ENCODE measurements around the gene FAM83D. TPM values are rescaled to one million over a fixed set of nuclear protein-coding genes. Genes with fewer than 3 reads are reported as not detected.
"Not testable (repeated sequence)": the region's sequence is repeated elsewhere in the genome, so short reads cannot be mapped to it uniquely, and the experiment has no call there.

The FAM83D gene
- total RNA-seq, 1 experiment from 2014 or later, result 73.0 TPM

DNA sequence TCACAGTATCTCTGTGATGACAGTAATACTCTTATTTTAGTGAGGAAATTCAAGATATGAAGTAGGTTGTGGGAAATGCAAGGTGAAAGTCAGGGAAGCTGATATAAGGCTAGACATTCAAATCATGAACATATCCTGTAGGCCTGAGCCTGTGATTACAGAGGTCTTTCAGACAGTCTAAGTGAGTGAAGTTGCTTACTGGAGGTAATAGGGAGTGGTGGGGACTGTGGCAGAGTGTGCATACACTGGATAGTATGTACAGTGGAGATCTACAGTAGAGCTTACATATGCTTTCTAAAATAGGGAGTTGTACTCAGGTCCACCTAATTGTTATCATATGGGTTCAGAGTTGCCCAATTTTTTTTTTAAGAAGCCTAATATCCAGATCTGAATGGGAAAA lies 39.0 kb downstream of the FAM83D start:
- no peak for DNase-seq (ENCODE audit: low read depth)

DNA sequence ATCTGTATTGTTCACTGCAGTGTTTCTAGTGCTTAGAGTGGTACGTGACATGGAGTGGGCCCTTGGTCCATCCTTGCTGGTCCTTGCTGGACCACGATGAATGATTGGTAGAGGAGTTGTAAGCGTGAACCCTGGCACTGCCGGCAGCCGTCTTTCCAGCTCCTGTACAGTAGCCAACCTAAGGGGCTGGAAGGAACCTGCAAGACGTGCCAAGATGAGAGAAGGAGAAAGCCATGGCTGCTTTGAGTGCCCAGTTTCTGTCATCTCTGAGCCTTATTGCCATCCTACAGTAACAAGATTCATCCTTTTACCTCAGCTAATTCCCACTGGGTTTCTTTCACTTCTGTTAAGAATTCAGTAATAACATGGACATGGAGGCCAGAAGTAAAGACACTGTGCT lies 41.9 kb downstream of the FAM83D start:
- no peak for DNase-seq (ENCODE audit: low read depth)

- DNase-seq (ENCODE audit: low read depth), result no peak
These were observed 43.5 kb downstream of the FAM83D start for GRCh38 chr20:38969708-38970107.

- no peak for DNase-seq (ENCODE audit: low read depth)
These were observed 44.1 kb downstream of the FAM83D start for GRCh38 chr20:38970302-38970701.

GRCh38 chr20:38973107-38973506 lies 46.9 kb downstream of the FAM83D start:
- no peak for DNase-seq (ENCODE audit: low read depth)

DNA sequence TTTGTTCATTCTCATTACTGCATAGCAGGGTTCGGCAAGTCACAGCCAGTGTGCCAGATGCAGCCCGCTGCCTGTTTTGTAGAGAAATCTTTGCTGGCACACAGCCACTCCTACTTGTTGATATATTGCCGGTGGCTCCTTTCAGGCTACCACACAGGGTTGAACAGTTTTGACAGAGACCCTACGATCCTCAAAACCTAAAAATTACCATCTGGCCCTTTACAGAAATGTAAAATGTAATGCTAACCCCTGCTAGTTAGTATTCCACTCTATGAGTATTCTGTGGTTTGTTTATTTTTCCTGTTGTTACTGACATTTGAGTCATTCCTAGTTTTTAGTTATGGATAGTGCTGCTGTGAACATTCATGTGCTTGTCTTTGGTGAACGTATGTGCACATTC lies 47.4 kb downstream of the FAM83D start:
- DNase-seq (ENCODE audit: low read depth), result no peak

- DNase-seq (ENCODE audit: low read depth), result no peak
These were observed 49.4 kb downstream of the FAM83D start for GRCh38 chr20:38975539-38976120.

GRCh38 chr20:38979434-38979833 lies 53.2 kb downstream of the FAM83D start:
- DNase-seq (ENCODE audit: low read depth), result no peak

- no peak for DNase-seq (ENCODE audit: low read depth)
These were observed 53.6 kb downstream of the FAM83D start for GRCh38 chr20:38979842-38980241.

DNA sequence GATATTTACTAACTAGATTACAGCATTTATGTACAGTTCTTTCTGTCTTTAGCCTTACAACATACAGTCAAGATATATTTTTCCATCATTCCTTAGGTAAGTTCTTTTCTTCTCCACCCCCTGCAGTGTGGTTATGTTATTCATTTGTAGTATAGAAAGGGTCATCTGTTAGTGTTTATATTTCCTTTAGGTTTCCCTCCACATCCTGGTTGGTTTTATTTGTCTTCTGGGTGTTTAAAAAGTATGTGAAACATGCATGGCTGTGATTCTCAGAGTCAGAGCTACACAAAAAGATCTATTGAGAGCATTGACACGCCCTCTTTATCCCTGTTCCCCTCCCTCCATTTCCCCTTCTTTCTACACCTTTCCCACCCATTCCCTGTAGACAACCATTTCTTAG lies 56.1 kb downstream of the FAM83D start:
- DNase-seq (ENCODE audit: low read depth), result no peak

DNA sequence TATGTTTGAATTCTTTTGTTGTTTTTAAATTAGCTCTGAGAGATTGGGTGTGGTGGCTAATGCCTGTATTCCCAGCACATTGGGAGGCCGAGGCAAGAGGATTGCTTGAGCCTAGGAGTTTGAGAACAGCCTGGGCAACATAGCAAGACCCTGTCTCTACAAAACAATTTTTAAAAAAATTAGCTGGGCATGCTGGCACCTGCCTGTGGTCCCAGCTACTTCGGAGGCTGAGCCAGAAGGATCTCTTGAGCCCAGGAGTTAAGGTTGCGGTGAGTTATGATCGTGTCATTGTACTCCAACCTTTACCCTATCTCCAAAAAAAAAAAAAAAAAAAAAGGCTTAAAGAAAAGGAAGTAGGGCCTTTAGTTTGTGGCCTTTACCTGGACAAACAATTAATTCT lies 58.8 kb downstream of the FAM83D start:
- DNase-seq (ENCODE audit: low read depth), result no peak

GRCh38 chr20:38985603-38986170 lies 59.5 kb downstream of the FAM83D start:
- no peak for DNase-seq (ENCODE audit: low read depth)

DNA sequence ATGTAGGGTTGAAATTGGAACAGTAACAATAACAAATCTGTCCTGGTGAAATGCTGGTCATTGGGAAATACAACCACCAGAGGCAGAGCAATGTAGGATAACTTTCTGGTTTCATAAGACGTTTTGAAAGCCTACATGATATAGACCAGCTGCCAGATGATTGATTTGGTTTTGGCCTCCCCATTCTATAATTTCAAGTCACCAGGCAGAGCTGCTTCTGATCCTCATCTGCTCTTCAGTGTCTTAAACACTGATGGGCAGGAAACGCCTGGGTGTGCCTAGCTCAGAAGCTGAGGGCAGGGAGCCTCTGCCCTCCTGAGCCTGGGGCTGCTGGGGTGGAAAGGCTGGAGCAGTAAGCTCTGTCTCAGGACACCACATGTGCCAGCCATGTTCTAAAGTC lies 60.4 kb downstream of the FAM83D start:
- DNase-seq (ENCODE audit: low read depth), result no peak

GRCh38 chr20:38987777-38988176 lies 61.6 kb downstream of the FAM83D start:
- DNase-seq (ENCODE audit: low read depth), result no peak

DNA sequence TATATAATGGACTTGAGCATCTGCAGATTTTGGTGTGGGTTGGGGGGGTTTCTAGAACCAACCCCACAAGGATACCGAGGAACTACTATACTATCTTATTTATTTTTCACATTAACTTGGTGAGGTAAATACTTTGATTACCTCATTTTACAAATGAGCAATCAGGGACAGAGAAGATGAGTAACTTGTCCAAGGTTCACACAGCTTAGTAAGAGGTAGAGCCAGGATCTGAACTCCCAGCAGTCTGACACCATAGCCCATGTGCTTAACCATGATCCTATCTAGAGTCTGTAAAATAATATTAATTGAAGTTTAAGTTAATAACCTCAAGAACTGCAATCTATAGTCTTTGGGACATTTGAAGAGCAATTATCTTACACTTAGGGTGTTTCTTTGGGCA lies 64.5 kb downstream of the FAM83D start:
- DNase-seq (ENCODE audit: low read depth), result no peak

DNA sequence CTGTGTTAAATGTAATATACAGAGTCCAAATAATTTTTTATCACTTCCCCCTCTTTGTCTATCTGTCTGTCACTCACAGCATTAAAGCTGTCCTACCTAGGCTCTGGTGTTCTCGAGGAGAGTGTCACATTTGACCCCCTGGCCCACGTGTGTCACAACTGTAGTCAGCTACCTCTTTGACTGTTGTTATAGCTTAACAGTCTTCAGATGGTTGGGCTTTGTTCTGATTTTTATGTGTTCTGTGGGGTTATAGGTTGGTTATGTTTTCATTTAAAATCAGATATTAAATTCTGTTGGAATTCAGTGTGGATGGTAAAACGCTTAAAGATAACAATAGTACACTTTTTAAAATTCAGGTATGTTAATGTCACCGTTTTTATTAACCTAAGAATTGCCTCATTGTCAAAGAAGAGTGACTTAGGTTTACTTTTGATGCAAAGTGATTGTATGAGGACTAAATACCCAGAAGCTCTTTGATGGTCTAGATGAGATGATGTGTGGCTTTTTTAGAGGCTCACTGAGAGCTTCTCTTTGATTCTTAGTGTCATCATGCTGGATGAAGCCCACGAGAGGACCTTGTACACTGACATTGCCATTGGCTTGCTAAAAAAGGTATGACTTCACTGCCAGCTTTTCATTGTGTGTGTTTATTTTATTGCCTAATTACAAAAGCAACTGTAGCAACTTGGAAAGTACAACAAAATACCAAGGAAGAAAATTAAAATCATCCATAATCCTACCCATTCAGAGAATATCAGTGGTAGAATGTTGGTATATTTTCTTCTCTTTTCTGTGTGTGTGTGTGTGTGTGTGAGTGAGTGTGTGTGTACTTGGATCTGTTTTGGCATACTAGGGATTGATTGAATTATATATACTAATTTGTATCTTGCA lies 65.8 kb downstream of the FAM83D start:
- DNase-seq (ENCODE audit: low read depth), result no peak

- DNase-seq (ENCODE audit: low read depth), result no peak
These were observed 69.4 kb downstream of the FAM83D start for GRCh38 chr20:38995536-38996044.

- DNase-seq (ENCODE audit: low read depth), result not testable (repeated sequence)
These were observed 70.6 kb downstream of the FAM83D start for GRCh38 chr20:38996866-38997265.

DNA sequence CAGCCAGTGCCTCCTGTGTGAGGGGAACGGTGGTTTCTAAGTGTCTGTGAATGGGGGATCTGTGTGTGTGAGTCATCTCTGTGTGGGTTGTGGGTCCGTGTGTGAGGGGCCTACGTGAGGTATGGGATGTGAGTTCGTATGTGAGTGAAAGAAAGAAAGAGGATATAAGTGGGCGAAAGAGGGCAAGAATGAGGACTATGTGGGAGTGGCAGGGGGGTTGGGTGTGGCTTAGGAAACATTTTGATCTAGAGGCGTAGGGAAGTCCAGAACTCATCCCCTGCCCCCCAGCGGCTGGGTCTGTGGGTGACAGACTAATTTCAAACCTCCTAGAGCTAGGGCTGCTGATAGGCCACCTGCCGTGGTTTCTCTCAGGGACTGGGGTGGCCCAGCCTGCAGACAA lies 71.4 kb downstream of the FAM83D start:
- DNase-seq (ENCODE audit: low read depth), result no peak

- DNase-seq (ENCODE audit: low read depth), result no peak
These were observed 73.0 kb downstream of the FAM83D start for GRCh38 chr20:38999217-38999616.

- no peak for DNase-seq (ENCODE audit: low read depth)
These were observed 74.0 kb downstream of the FAM83D start for GRCh38 chr20:38999965-39000910.
